A549 (cell line): ENCODE measurements around the gene SLC35C1. TPM values are rescaled to one million over a fixed set of nuclear protein-coding genes. Genes with fewer than 3 reads are reported as not detected.

Experiments
- ATAC-seq, 2 experiments: fragments of 200-7000 bp in 1 of 2; fragments of >200 bp in 1 of 2; cut with Nextera tagmentation in 1 of 2; cut with Tn5 transposase in 1 of 2; 3 replicates each; pipeline versions ENCODE4 v1.8.0 to v1.9.1; 2018 to 2020; ENCODE audit warnings: mild to moderate bottlenecking in 1 of 2, moderate library complexity in 1 of 2
- CTCF ChIA-PET: fragments of 300-600 bp; sonication (Branson Sonifier 250); formaldehyde crosslinking; extraction: SDS; loops from one replicate; lab custom pipeline; 2021; ENCODE audit warnings: antibody characterized with exemption, inconsistent platforms; lab: Yijun Ruan, JAX
- POLR2A ChIA-PET: fragments of 350-600 bp; formaldehyde crosslinking; extraction: SDS; loops from one replicate; lab custom pipeline; 2021; ENCODE audit warnings: antibody characterized with exemption, inconsistent platforms; lab: Yijun Ruan, JAX
- DNase-seq, 2 experiments: peaks; one replicate each; pipeline versions ENCODE4 v3.0.0 to v3.0.0-alpha.2; 2011 to 2016; ENCODE audit warnings: low read depth in 1 of 2, low spot score in 1 of 2
- FAIRE-seq: peaks from 2 replicates; lab custom pipeline; 2011; peaks lifted over from hg19 to GRCh38; lab: Jason Lieb, UNC
- H3K27ac ChIP-seq, 2 experiments: fragments of >200 bp; sonication (Bioruptor Twin); formaldehyde crosslinking; 3 replicates each; pipeline ENCODE4 v1.5.1; 2016 to 2017
- H3K4me1 ChIP-seq: fragments of >200 bp; sonication (Bioruptor Twin); formaldehyde crosslinking; 3 replicates; pipeline ENCODE4 v1.6.1; 2016
- H3K4me2 ChIP-seq: fragments of >200 bp; sonication (Bioruptor Twin); formaldehyde crosslinking; 3 replicates; pipeline ENCODE4 v1.6.1; 2016
- H3K4me3 ChIP-seq: fragments of >200 bp; sonication (Bioruptor Twin); formaldehyde crosslinking; 3 replicates; pipeline ENCODE4 v1.5.1; 2016
- H3K9me3 ChIP-seq: fragments of >200 bp; sonication (Bioruptor Twin); formaldehyde crosslinking; 3 replicates; pipeline ENCODE4 v1.6.1; 2016
- CBX2 ChIP-seq: fragments of 200-600 bp; sonication (generic); IDR thresholded peaks from 2 replicates; pipeline ENCODE4 v1.6.1; 2016; ENCODE audit warnings: low read depth, mild to moderate bottlenecking, borderline replicate concordance
- CBX8 ChIP-seq: fragments of 200-600 bp; sonication (generic); IDR thresholded peaks from 2 replicates; pipeline ENCODE4 v1.6.1; 2016
- FOSB ChIP-seq: fragments of 250-450 bp; sonication (Bioruptor Pico); IDR thresholded peaks from 2 replicates; pipeline ENCODE4 v1.5.0; 2020; ENCODE audit warnings: mild to moderate bottlenecking, moderate library complexity
- FOXS1 ChIP-seq: fragments of 250-450 bp; sonication (Bioruptor Pico); IDR thresholded peaks from 2 replicates; pipeline ENCODE4 v1.5.0; 2020; ENCODE audit warnings: mild to moderate bottlenecking, moderate library complexity
- HOXB5 ChIP-seq: fragments of 250-450 bp; sonication (Bioruptor Pico); IDR thresholded peaks from 2 replicates; pipeline ENCODE4 v1.5.0; 2020; ENCODE audit warnings: mild to moderate bottlenecking, moderate library complexity
- JUN ChIP-seq, 2 experiments: fragments of >200 bp; sonication (Bioruptor Twin); formaldehyde crosslinking; IDR thresholded peaks; 2 replicates in 1 of 2; 3 replicates in 1 of 2; pipeline ENCODE4 v1.6.1; 2016 to 2017
- JUNB ChIP-seq: fragments of >200 bp; sonication (Bioruptor Twin); formaldehyde crosslinking; IDR thresholded peaks from 2 replicates; pipeline ENCODE4 v1.6.1; 2016
- KDM5A ChIP-seq: fragments of 200-600 bp; sonication (generic); IDR thresholded peaks from 2 replicates; pipeline ENCODE4 v1.6.1; 2016; ENCODE audit warnings: antibody characterized with exemption, mild to moderate bottlenecking
- MAFK ChIP-seq: fragments of 450-650 bp; IDR thresholded peaks from 2 replicates; pipeline ENCODE4 v1.6.1; 2014; ENCODE audit not compliant: partially characterized antibody
- PHF8 ChIP-seq: fragments of 200-600 bp; sonication (generic); IDR thresholded peaks from 2 replicates; pipeline ENCODE4 v1.6.1; 2016; ENCODE audit warnings: low read depth, mild to moderate bottlenecking, antibody characterized with exemption, moderate library complexity, borderline replicate concordance
- POLR2A ChIP-seq: IDR thresholded peaks from 2 replicates; pipeline ENCODE4 v1.6.1; 2012; ENCODE audit warnings: mild to moderate bottlenecking, low read length
- RNF2 ChIP-seq: fragments of 200-600 bp; sonication (generic); IDR thresholded peaks from 2 replicates; pipeline ENCODE4 v1.6.1; 2016; ENCODE audit warnings: low read depth, mild to moderate bottlenecking, antibody characterized with exemption, moderate library complexity, borderline replicate concordance
- ZFP36 ChIP-seq: fragments of 450-650 bp; IDR thresholded peaks from 2 replicates; pipeline ENCODE4 v1.6.1; 2014; ENCODE audit warnings: borderline replicate concordance; ENCODE audit not compliant: partially characterized antibody
- WGBS: methylation state at CpG from one replicate; pipeline ENCODE4 v1.1.6; 2017; ENCODE audit errors: missing lambda C conversion rate; 5-methylcytosine and 5-hydroxymethylcytosine counted together
- polyA plus RNA-seq, 4 experiments: library from polyadenylated mRNA; depleted of rRNA in 3 of 4; stranded (reverse); fragments of >200 nt; fragmentation: RNase III in 1 of 4; extraction: RNeasy Plus Mini Kit Qiagen cat#74134 plus additional on column Dnase treatment in 1 of 4; gene quantifications; 2 replicates in 3 of 4; 3 replicates in 1 of 4; pipeline ENCODE4 v1.2.3, GENCODE V29; 2011 to 2017
- TF ChIP-seq, protein P1 (sequence below): fragments of >200 bp; sonication (Bioruptor Twin); formaldehyde crosslinking; IDR thresholded peaks from 3 replicates; pipeline ENCODE4 v1.5.1; 2016
- TF ChIP-seq, protein P2 (sequence below): IDR thresholded peaks from 2 replicates; pipeline ENCODE4 v1.6.1; 2012
- TF ChIP-seq, protein P3 (sequence below): fragments of 200-600 bp; sonication (generic); IDR thresholded peaks from 2 replicates; pipeline ENCODE4 v1.6.1; 2016; ENCODE audit warnings: antibody characterized with exemption, mild to moderate bottlenecking, moderate library complexity
- TF ChIP-seq, protein P4 (sequence below): IDR thresholded peaks from 2 replicates; pipeline ENCODE4 v1.6.1; 2012; ENCODE audit warnings: low read depth, borderline replicate concordance

Gene SLC35C1
- polyA plus RNA-seq, 2 of the 4 experiments (the other 2 are of a cell fraction), result 3.3 to 14.0 TPM

- Histone ChIP-seq H3K9me3 (no peaks in the 10 kb centered on the region), H3K4me2 (no peak overlapping the region), H3K27ac (no peak overlapping the region), H3K4me1 (peaks cover 23% of the 10 kb centered on the region)
- DNase-seq, result no peak
- TF ChIP-seq JUNB (no peak), ZFP36 (no peak), FOSB (CRISPR knock-in tag) (no peak), FOXS1 (CRISPR knock-in tag) (no peak)
- TF ChIP-seq, protein P1, sequence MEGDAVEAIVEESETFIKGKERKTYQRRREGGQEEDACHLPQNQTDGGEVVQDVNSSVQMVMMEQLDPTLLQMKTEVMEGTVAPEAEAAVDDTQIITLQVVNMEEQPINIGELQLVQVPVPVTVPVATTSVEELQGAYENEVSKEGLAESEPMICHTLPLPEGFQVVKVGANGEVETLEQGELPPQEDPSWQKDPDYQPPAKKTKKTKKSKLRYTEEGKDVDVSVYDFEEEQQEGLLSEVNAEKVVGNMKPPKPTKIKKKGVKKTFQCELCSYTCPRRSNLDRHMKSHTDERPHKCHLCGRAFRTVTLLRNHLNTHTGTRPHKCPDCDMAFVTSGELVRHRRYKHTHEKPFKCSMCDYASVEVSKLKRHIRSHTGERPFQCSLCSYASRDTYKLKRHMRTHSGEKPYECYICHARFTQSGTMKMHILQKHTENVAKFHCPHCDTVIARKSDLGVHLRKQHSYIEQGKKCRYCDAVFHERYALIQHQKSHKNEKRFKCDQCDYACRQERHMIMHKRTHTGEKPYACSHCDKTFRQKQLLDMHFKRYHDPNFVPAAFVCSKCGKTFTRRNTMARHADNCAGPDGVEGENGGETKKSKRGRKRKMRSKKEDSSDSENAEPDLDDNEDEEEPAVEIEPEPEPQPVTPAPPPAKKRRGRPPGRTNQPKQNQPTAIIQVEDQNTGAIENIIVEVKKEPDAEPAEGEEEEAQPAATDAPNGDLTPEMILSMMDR, result no peak
- TF ChIP-seq, all 56 proteins: peak for 0
- no peak for ATAC-seq
- no peak for FAIRE-seq
- WGBS, result 93% methylated on average over 10 of the region's 10 CpGs
- ChIA-PET POLR2A (no interaction called here), CTCF (interaction anchor here (1.3 to 1.4 kb wide), 2 partner anchors 11 to 31 kb away, joined by 4 to 7 read pairs; no protein-coding TSS in a partner anchor)
- H3K4me3 ChIP-seq, result no peak overlapping the region
Measured at GRCh38 chr11:45802531-45803317, 2.2 kb upstream of the SLC35C1 start.

DNA sequence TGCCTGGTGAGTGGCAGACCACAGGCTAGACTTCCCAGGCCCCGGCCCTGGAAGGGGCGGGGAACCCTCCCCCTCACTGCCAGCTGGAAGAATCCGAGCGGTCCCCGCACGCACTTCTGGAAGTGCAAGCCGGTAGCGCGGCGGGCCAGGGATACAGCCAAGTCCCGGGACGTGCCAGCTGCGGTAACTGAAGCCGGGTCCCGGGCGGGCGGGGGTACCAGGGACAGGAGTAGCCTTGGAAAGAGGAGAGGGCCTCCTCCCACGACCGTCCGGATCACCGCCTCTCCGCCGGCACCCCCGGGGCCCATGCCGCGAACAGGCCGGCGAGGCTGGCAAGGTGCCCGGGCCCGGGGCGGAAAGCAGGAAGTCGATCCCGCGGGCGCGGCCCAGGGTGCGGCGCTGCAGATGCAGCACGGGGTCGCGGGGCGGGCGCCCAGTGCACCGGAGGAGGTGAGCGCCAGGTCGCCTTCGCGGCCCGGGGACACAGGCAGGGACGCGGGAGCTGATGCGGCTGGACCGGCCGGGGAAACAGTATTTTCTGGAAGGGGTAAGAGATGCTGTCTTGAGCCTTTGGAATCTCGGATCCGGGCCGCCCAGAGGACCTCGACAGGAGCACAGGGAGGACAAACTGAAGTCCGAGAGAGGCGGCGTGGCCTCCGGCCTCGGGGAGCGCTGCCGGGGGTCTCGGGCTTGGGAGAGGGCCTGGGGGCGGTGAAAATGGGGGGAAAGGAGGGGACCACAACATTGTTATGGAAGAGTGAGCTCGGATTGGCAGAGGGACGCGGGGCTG, 783 bp upstream of the SLC35C1 start:
- H3K27ac ChIP-seq, result peak overlapping the region; percentile 89 to 92
- POLR2A ChIA-PET, result interaction anchor here (0.6 kb wide), 1 partner anchor 31 kb away, joined by 3 read pairs; no protein-coding TSS in a partner anchor
- ATAC-seq (peak; percentile 65 to 74), DNase-seq (peak; percentile 47 to 72), FAIRE-seq (no peak)
- CTCF ChIA-PET, result interaction anchor here (0.7 to 3.1 kb wide), 3 partner anchors 9 to 32 kb away, joined by 3 to 13 read pairs (median 5); no protein-coding TSS in a partner anchor
- peak overlapping the region; percentile 68 for H3K4me3 ChIP-seq
- 2% methylated on average over 14 of the region's 70 CpGs for WGBS
- peaks cover 23% of the 10 kb centered on the region for H3K4me1 ChIP-seq
- peak overlapping the region; percentile 93 for H3K4me2 ChIP-seq
- TF ChIP-seq CBX8 (no peak), POLR2A (peak; percentile 69), HOXB5 (CRISPR knock-in tag) (0 out of 2 replicates have a peak, but pooled peaks have one; percentile 11), PHF8 (0 out of 2 replicates have a peak, but pooled peaks have one; percentile 40), KDM5A (no peak), JUN (IDR thresholded peaks at IDR 0.05) (peak in 1 of 2 experiments; percentile 55; a peak in 1 of 5 replicates), CBX2 (no peak), RNF2 (peak; percentile 80; the same call in 1 of the 2 replicates), MAFK (no peak)
- TF ChIP-seq, protein P2, sequence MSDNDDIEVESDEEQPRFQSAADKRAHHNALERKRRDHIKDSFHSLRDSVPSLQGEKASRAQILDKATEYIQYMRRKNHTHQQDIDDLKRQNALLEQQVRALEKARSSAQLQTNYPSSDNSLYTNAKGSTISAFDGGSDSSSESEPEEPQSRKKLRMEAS, result peak; percentile 79
- TF ChIP-seq, protein P3, sequence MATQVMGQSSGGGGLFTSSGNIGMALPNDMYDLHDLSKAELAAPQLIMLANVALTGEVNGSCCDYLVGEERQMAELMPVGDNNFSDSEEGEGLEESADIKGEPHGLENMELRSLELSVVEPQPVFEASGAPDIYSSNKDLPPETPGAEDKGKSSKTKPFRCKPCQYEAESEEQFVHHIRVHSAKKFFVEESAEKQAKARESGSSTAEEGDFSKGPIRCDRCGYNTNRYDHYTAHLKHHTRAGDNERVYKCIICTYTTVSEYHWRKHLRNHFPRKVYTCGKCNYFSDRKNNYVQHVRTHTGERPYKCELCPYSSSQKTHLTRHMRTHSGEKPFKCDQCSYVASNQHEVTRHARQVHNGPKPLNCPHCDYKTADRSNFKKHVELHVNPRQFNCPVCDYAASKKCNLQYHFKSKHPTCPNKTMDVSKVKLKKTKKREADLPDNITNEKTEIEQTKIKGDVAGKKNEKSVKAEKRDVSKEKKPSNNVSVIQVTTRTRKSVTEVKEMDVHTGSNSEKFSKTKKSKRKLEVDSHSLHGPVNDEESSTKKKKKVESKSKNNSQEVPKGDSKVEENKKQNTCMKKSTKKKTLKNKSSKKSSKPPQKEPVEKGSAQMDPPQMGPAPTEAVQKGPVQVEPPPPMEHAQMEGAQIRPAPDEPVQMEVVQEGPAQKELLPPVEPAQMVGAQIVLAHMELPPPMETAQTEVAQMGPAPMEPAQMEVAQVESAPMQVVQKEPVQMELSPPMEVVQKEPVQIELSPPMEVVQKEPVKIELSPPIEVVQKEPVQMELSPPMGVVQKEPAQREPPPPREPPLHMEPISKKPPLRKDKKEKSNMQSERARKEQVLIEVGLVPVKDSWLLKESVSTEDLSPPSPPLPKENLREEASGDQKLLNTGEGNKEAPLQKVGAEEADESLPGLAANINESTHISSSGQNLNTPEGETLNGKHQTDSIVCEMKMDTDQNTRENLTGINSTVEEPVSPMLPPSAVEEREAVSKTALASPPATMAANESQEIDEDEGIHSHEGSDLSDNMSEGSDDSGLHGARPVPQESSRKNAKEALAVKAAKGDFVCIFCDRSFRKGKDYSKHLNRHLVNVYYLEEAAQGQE, result no peak
- TF ChIP-seq, protein P4, sequence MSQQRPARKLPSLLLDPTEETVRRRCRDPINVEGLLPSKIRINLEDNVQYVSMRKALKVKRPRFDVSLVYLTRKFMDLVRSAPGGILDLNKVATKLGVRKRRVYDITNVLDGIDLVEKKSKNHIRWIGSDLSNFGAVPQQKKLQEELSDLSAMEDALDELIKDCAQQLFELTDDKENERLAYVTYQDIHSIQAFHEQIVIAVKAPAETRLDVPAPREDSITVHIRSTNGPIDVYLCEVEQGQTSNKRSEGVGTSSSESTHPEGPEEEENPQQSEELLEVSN, result peak; percentile 65; the same call in 1 of the 2 replicates
- H3K9me3 ChIP-seq, result no peaks in the 10 kb centered on the region
